Trophoblast cell (in vitro differentiated cells and primary cell): ENCODE measurements around the gene GAP43.

Experiments
- DNase-seq, 2 donors: peaks; one replicate each; pipeline ENCODE4 v3.0.0-alpha.2; 2016
- H2AFZ ChIP-seq: 2 replicates; pipeline ENCODE4 v1.6.1; 2013; ENCODE audit warnings: low read length, moderate library complexity, mild to moderate bottlenecking; ENCODE audit not compliant: insufficient read depth, poor library complexity
- H2AK5ac ChIP-seq: 2 replicates; pipeline ENCODE4 v1.6.1; 2013; ENCODE audit warnings: mild to moderate bottlenecking, low read length
- H2BK120ac ChIP-seq: 2 replicates; pipeline ENCODE4 v1.6.1; 2013; ENCODE audit warnings: low read length, mild to moderate bottlenecking, moderate library complexity; ENCODE audit not compliant: insufficient read depth, poor library complexity
- H2BK12ac ChIP-seq: 2 replicates; pipeline ENCODE4 v1.6.1; 2013; ENCODE audit warnings: mild to moderate bottlenecking, low read length, moderate library complexity
- H2BK5ac ChIP-seq: 2 replicates; pipeline ENCODE4 v1.6.1; 2013; ENCODE audit warnings: low read length, low read depth, moderate library complexity, mild to moderate bottlenecking; ENCODE audit not compliant: poor library complexity
- H3K14ac ChIP-seq: 2 replicates; pipeline ENCODE4 v1.6.1; 2013; ENCODE audit warnings: mild to moderate bottlenecking, low read length
- H3K18ac ChIP-seq: 2 replicates; pipeline ENCODE4 v1.6.1; 2013; ENCODE audit warnings: mild to moderate bottlenecking, low read length
- H3K23ac ChIP-seq: 2 replicates; pipeline ENCODE4 v1.6.1; 2013; ENCODE audit warnings: low read length
- H3K27ac ChIP-seq: 2 replicates; pipeline ENCODE4 v1.5.1; 2013; ENCODE audit warnings: low read depth, mild to moderate bottlenecking, inconsistent platforms, low read length, moderate library complexity
- H3K27me3 ChIP-seq: 2 replicates; pipeline ENCODE4 v1.6.1; 2013; ENCODE audit warnings: inconsistent platforms, mild to moderate bottlenecking, low read length, moderate library complexity; ENCODE audit not compliant: insufficient read depth
- H3K36me3 ChIP-seq, 2 experiments: 1 replicate in 1 of 2; 2 replicates in 1 of 2; pipeline ENCODE4 v1.6.1; 2013; ENCODE audit warnings: low read length in 2 of 2, mild to moderate bottlenecking in 2 of 2, moderate library complexity in 1 of 2; ENCODE audit not compliant: insufficient read depth in 2 of 2, control insufficient read depth in 1 of 2
- H3K4ac ChIP-seq: 2 replicates; pipeline ENCODE4 v1.6.1; 2013; ENCODE audit warnings: low read depth, mild to moderate bottlenecking, low read length, moderate library complexity
- H3K4me1 ChIP-seq, 2 experiments: 1 replicate in 1 of 2; 2 replicates in 1 of 2; pipeline ENCODE4 v1.6.1; 2013; ENCODE audit warnings: low read length in 2 of 2, mild to moderate bottlenecking in 2 of 2, moderate library complexity in 1 of 2; ENCODE audit not compliant: insufficient read depth in 2 of 2, control insufficient read depth in 1 of 2
- H3K4me2 ChIP-seq: 2 replicates; pipeline ENCODE4 v1.6.1; 2013; ENCODE audit warnings: inconsistent platforms, mild to moderate bottlenecking, low read length, moderate library complexity
- H3K4me3 ChIP-seq: 2 replicates; pipeline ENCODE4 v1.5.1; 2013; ENCODE audit warnings: mild to moderate bottlenecking, low read depth, low read length, inconsistent platforms
- H3K79me1 ChIP-seq: one replicate; pipeline ENCODE4 v1.6.1; 2013; ENCODE audit warnings: low read length
- H3K79me2 ChIP-seq: 2 replicates; pipeline ENCODE4 v1.6.1; 2013; ENCODE audit warnings: low read length, mild to moderate bottlenecking; ENCODE audit not compliant: control insufficient read depth, insufficient read depth, poor library complexity
- H3K9ac ChIP-seq: 2 replicates; pipeline ENCODE4 v1.6.1; 2013; ENCODE audit warnings: mild to moderate bottlenecking, low read length
- H3K9me3 ChIP-seq: 2 replicates; pipeline ENCODE4 v1.6.1; 2013; ENCODE audit warnings: low read depth, mild to moderate bottlenecking, control low read depth, inconsistent platforms, low read length; ENCODE audit not compliant: insufficient read depth
- H4K12ac ChIP-seq: 2 replicates; pipeline ENCODE4 v1.6.1; 2013; ENCODE audit warnings: low read depth, mild to moderate bottlenecking, low read length, moderate library complexity
- H4K8ac ChIP-seq: 2 replicates; pipeline ENCODE4 v1.6.1; 2013; ENCODE audit warnings: low read depth, mild to moderate bottlenecking, low read length, moderate library complexity
- H4K91ac ChIP-seq: one replicate; pipeline ENCODE4 v1.6.1; 2013; ENCODE audit warnings: low read depth, mild to moderate bottlenecking, low read length, moderate library complexity
- WGBS: extraction: QIAGEN DNeasy Blood & Tissue Kit; methylation state at CpG from one replicate; pipeline ENCODE4 v1.1.7; 2013; ENCODE audit warnings: missing lambda C conversion rate; ENCODE audit not compliant: insufficient read length, insufficient coverage; ENCODE audit errors: extremely low coverage; 5-methylcytosine and 5-hydroxymethylcytosine counted together

Gene GAP43

DNA sequence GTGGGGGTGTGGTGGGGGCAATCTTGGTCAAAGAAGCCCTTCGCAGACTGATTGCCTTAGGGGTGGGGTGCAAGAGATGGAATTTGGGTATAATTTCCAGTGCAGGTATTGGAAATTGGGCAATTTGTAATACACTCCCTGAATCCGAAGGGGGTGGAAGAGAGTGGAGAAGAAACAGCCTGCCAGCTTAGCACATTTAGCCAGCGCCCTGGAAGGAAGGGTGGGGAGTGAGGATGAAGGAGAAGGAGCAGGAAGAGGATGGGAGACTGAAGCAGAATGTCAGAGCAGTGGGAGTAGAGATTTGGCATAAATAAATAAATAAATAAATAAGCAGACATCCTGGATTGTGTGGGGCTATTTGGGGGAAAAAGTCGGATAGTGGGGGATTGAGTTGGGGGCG, 1.6 kb downstream of the GAP43 start:
- Histone ChIP-seq H3K9me3 (no peaks in the 10 kb centered on the region), H3K4me3 (no peak overlapping the region), H3K4me2 (no peak overlapping the region), H3K18ac (no peak overlapping the region), H4K8ac (no peak overlapping the region), H3K27me3 (no peaks in the 10 kb centered on the region), H3K27ac (no peak overlapping the region), H3K14ac (no peak overlapping the region), H2AK5ac (no peak overlapping the region), H2BK5ac (no peak overlapping the region), H2AFZ (no peak overlapping the region), H3K79me1 (no peaks in the 10 kb centered on the region), H3K79me2 (no peaks in the 10 kb centered on the region), H4K12ac (no peak overlapping the region), H3K9ac (no peak overlapping the region), H2BK12ac (no peak overlapping the region), H3K36me3 (no peaks in the 10 kb centered on the region), H3K4me1 (peaks cover 0 to 3% of the 10 kb centered on the region in 2 experiments), H3K4ac (no peak overlapping the region), H3K23ac (no peak overlapping the region), H4K91ac (no peak overlapping the region), H2BK120ac (no peak overlapping the region)
- no peak for DNase-seq
- WGBS: no CpG with 5 or more reads among the region's 5 CpGs

DNA sequence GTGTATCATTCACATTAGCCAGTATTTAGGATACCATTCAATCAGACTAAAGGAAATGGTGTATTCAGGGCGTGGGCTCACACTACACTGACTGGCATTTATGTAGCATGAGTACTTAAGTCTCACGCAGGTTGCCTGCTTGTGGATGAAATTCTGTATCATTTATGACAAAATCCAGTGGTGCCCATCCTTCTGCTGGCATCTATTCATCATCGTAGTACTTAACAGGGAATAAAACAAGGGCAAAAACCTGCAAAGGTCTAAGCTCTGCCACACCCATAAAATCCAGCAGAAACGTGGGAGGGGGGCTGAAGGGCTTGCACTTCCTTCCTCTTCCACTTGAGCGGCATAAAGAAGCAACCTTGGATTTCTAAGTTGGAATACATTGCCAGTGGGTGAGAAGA, 2.7 kb downstream of the GAP43 start:
- Histone ChIP-seq H3K18ac (no peak overlapping the region), H3K27me3 (no peaks in the 10 kb centered on the region), H3K9ac (no peak overlapping the region), H2AK5ac (no peak overlapping the region), H3K14ac (no peak overlapping the region), H3K23ac (no peak overlapping the region), H2BK120ac (no peak overlapping the region), H3K27ac (no peak overlapping the region), H4K12ac (no peak overlapping the region), H3K4ac (no peak overlapping the region), H4K91ac (no peak overlapping the region), H3K79me1 (no peaks in the 10 kb centered on the region), H3K4me1 (peaks cover 0 to 3% of the 10 kb centered on the region in 2 experiments), H2BK5ac (no peak overlapping the region), H4K8ac (no peak overlapping the region), H2BK12ac (no peak overlapping the region), H3K79me2 (no peaks in the 10 kb centered on the region), H3K4me2 (no peak overlapping the region), H3K9me3 (no peaks in the 10 kb centered on the region), H3K4me3 (no peak overlapping the region), H3K36me3 (no peaks in the 10 kb centered on the region), H2AFZ (no peak overlapping the region)
- no CpG with 5 or more reads among the region's 5 CpGs for WGBS
- no peak for DNase-seq

DNA sequence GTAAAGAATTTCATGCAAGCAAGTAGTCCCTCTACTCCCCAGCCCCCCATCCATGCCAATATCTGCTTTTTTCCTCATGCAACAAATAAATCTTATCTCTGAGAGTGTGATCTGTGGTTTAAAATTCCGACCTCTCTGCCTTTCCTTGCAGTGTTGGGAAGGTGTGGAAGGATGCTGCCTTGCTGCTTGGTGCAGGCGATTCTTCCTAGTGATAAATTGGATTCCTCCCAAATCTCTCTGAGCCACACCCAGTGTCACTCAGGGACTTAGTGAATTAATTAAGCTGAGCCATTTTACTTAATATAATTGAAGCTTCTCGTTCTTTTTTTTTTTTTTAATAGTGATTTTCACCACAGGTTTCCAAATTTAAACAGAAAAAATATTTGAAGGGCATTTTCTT, 3.4 kb downstream of the GAP43 start:
- Histone ChIP-seq H3K79me2 (no peaks in the 10 kb centered on the region), H3K14ac (no peak overlapping the region), H3K27ac (no peak overlapping the region), H4K12ac (no peak overlapping the region), H3K4me3 (no peak overlapping the region), H2AFZ (no peak overlapping the region), H3K9ac (no peak overlapping the region), H3K9me3 (no peaks in the 10 kb centered on the region), H3K4me1 (peaks cover 0 to 3% of the 10 kb centered on the region in 2 experiments), H3K4me2 (no peak overlapping the region), H4K8ac (no peak overlapping the region), H3K79me1 (no peaks in the 10 kb centered on the region), H2AK5ac (no peak overlapping the region), H3K36me3 (no peaks in the 10 kb centered on the region), H3K18ac (no peak overlapping the region), H3K4ac (no peak overlapping the region), H4K91ac (no peak overlapping the region), H2BK5ac (no peak overlapping the region), H3K27me3 (no peaks in the 10 kb centered on the region), H2BK12ac (no peak overlapping the region), H2BK120ac (no peak overlapping the region), H3K23ac (no peak overlapping the region)
- WGBS: no CpG with 5 or more reads among the region's 3 CpGs
- DNase-seq: no peak

DNA sequence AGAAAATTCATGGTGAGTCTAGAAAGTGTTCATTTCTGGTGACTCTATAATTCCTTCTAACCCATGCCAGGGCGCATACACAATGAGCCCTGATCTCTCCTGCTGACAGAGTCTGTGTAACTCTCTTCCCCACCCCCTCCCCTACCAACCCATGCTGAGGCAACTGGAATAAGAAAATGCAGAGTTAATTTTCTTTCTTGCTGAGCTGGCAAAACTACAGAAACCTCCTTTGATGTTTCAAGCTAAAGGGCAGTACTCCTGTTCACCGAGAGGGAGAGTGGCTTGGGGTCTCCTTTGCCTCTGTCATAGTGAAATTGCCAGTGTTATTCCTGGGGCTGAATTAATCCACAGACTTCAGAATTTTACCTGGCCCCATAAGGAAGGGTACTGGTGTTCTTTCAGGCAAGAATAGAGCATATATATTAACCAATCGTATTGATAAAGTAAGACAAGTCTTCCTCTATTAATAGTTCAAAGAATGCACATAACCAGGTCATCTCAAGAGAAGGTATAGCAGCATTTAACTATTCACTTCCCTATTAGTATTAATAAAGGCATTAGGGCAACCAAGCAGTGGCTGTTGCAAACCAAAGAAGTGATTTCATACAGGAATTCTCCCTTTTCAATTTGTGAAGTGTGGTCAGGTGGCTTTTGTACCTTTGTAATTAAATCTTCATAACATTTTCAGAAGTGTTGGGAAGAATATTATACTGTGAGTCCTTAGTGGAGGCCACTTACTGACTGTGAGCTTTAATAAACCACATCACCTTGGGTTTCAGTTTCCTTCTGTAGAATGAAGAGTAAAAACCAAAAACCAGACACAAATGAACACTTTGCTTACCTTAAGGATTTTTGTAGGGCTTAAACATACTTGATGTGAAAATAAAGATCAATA, 4.1 kb downstream of the GAP43 start:
- Histone ChIP-seq H4K8ac (no peak overlapping the region), H2AK5ac (no peak overlapping the region), H3K79me2 (no peaks in the 10 kb centered on the region), H3K14ac (no peak overlapping the region), H3K4me3 (no peak overlapping the region), H2BK12ac (no peak overlapping the region), H3K4ac (no peak overlapping the region), H4K12ac (no peak overlapping the region), H3K9ac (no peak overlapping the region), H4K91ac (no peak overlapping the region), H3K23ac (no peak overlapping the region), H2AFZ (no peak overlapping the region), H3K4me1 (peaks cover 0 to 3% of the 10 kb centered on the region in 2 experiments), H3K27me3 (no peaks in the 10 kb centered on the region), H3K4me2 (no peak overlapping the region), H3K9me3 (no peaks in the 10 kb centered on the region), H2BK120ac (no peak overlapping the region), H2BK5ac (no peak overlapping the region), H3K18ac (no peak overlapping the region), H3K27ac (no peak overlapping the region), H3K36me3 (no peaks in the 10 kb centered on the region), H3K79me1 (no peaks in the 10 kb centered on the region)
- no peak for DNase-seq
- WGBS: no CpG with 5 or more reads among the region's 3 CpGs
